Colonic mucosa (tissue), 4 donors: Measurements from ENCODE around the gene PROM2. TPM values are rescaled to one million over a fixed set of nuclear protein-coding genes. Genes with fewer than 3 reads are reported as not detected.

Source experiments
- DNase-seq: peaks from one replicate; pipeline ENCODE4 v3.0.0-alpha.2; 2020
- H3K27ac ChIP-seq: fragments of 200-600 bp; one replicate; pipeline ENCODE4 v1.8.0; 2021
- H3K27me3 ChIP-seq: fragments of 200-600 bp; one replicate; pipeline ENCODE4 v1.8.0; 2021
- H3K36me3 ChIP-seq: fragments of 200-600 bp; one replicate; pipeline ENCODE4 v1.8.0; 2021
- H3K4me1 ChIP-seq: fragments of 200-600 bp; one replicate; pipeline ENCODE4 v1.8.0; 2021; ENCODE audit warnings: mild to moderate bottlenecking
- H3K4me3 ChIP-seq: fragments of 200-600 bp; one replicate; pipeline ENCODE4 v1.8.0; 2021
- H3K9ac ChIP-seq, 2 donors: one replicate each; pipeline ENCODE4 v1.7.0; 2013; ENCODE audit warnings: control low read depth in 2 of 2, low read depth in 2 of 2, low read length in 2 of 2
- H3K9me3 ChIP-seq: fragments of 200-600 bp; one replicate; pipeline ENCODE4 v1.8.0; 2021
- CTCF ChIP-seq: fragments of 200-600 bp; IDR thresholded peaks from one replicate; pipeline ENCODE4 v1.8.0; 2022; ENCODE audit warnings: antibody characterized with exemption, mild to moderate bottlenecking
- intact Hi-C: fragments of 100-400 bp; cut with DNase I; formaldehyde crosslinking; loops from one replicate; pipeline ENCODE4 v1.14.1; 2022
- total RNA-seq, 2 donors: library from RNA; stranded (reverse); fragmentation: NEBNext Ultra II Directional in 1 of 2; extraction: Animal tissue kit (Norgen Biotek cat#: 25700) in 1 of 2; gene quantifications; one replicate each; pipeline ENCODE4 v1.2.1, GENCODE V29; 2021
- donor health status: healthy.
- donor health status: DM: no; HTN: no; CAD: no.
- donor health status: DM: no; HTN: no; CAD: no.

Gene PROM2
- total RNA-seq, 2 donors from 2014 or later: 27.4 to 63.4 TPM

DNA sequence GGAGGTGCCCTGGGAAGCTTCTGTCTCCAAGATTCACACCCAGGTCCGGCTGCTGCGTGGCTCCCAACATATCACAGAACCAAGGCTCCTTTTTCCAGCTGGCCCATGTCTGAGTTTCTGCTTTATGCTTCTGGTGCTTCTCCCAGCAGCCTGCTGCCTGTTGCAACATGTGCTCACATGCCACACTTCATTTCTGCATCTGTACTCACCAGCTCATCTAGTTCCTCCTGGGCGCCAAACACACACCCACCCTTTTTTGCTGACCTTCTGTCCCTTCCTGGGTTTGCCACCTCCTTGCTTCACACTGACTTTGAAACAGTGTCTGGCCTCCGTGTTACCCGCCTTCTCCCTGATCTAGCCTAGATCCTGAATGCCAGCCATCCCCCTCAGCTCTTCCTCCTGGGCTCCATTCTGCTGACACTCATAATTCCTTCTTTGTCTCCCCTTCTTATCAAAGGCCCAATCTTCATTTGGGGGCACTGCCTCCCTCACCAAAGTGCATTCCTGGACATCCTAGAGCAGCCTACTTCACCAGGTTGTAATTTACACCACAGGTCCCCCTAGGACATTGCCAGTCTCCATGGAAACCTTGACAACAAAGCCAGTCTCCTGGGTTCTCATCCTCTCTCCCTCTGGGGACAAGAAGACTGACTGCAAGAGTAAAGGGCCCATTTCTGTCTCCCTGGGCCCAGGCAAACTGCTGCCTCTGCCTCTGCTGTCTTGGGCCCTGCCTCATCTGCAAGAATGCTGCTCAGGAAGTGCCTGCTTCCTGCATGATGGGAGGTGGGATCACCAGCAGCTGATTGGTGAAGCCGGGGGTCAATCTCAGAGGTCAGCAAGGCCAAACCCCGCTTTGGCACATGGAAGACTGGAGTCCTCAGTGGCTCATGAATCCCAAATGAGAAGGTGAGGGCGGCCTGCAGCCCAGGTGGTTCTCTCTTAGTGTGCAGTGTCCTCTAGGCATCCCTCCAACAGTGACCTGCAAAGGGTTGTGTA lies 13.9 kb upstream of the PROM2 start:
- H3K9ac ChIP-seq: no peak overlapping the region
- no peaks in the 10 kb centered on the region for H3K27me3 ChIP-seq
- no peak for DNase-seq
- H3K36me3 ChIP-seq: no peaks in the 10 kb centered on the region
- TF ChIP-seq CTCF: no peak
- H3K9me3 ChIP-seq: no peaks in the 10 kb centered on the region
- no peaks in the 10 kb centered on the region for H3K4me1 ChIP-seq
- H3K27ac ChIP-seq: no peak overlapping the region
- intact Hi-C loops: no loop called here
- no peak overlapping the region for H3K4me3 ChIP-seq

DNA sequence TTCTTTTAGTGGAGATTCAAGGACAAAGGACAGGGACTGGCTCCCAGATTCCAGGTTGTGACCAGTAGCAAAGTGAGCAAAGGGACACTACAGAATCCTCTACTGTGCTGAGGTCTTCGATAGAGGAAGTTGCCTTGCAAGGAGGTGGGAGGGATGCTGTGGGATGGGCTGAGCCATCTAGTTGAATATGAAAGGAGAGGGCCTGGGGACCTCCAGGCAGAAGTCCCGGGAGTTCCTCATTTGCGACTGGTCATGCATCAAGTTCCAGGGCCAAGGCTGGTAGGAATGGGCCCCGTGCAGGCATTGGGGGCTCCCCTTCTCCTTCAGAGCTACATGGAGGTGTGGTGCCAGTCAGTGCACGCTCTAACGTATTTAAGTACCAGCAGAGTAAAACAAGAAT lies 12.6 kb upstream of the PROM2 start:
- Histone ChIP-seq H3K9ac (no peak overlapping the region), H3K27ac (no peak overlapping the region), H3K9me3 (no peaks in the 10 kb centered on the region), H3K4me1 (no peaks in the 10 kb centered on the region), H3K36me3 (no peaks in the 10 kb centered on the region), H3K27me3 (no peaks in the 10 kb centered on the region), H3K4me3 (no peak overlapping the region)
- DNase-seq: no peak
- intact Hi-C loops: no loop called here
- TF ChIP-seq CTCF: no peak

- Histone ChIP-seq H3K4me1 (no peaks in the 10 kb centered on the region), H3K36me3 (no peaks in the 10 kb centered on the region), H3K4me3 (no peak overlapping the region), H3K9ac (no peak overlapping the region), H3K27ac (no peak overlapping the region), H3K27me3 (no peaks in the 10 kb centered on the region), H3K9me3 (no peaks in the 10 kb centered on the region)
- TF ChIP-seq CTCF: no peak
- intact Hi-C loops: no loop called here
- DNase-seq: no peak
Observed at GRCh38 chr2:95262896-95263542, 11.2 kb upstream of the PROM2 start.

- no peaks in the 10 kb centered on the region for H3K9me3 ChIP-seq
- H3K4me1 ChIP-seq: no peaks in the 10 kb centered on the region
- intact Hi-C loops: no loop called here
- no peak overlapping the region for H3K9ac ChIP-seq
- no peak for TF ChIP-seq CTCF
- no peaks in the 10 kb centered on the region for H3K36me3 ChIP-seq
- no peaks in the 10 kb centered on the region for H3K27me3 ChIP-seq
- H3K27ac ChIP-seq: no peak overlapping the region
- no peak overlapping the region for H3K4me3 ChIP-seq
- no peak for DNase-seq
Observed at GRCh38 chr2:95264624-95265023, 9.6 kb upstream of the PROM2 start.

DNA sequence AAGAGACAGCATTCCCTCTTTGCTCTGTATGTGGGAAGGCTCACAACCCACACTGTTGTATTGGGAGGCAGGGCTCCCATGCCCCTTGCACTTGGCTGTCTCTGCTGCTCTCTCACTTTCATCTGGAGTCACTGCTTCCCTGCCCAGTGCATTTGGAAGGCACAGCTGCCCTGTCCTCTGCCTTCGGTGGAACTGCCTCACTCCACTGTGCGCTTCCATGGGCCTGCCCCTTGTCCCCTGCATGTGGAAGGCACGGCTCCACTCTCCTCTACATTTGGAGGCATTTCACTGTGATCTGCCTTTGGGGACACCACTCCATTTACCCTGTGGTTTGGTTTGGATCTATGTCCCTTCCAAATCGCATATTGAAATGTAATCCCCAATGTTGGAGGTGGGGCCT lies 9.1 kb upstream of the PROM2 start:
- no peak overlapping the region for H3K9ac ChIP-seq
- H3K36me3 ChIP-seq: no peaks in the 10 kb centered on the region
- H3K9me3 ChIP-seq: no peaks in the 10 kb centered on the region
- H3K27me3 ChIP-seq: no peaks in the 10 kb centered on the region
- H3K4me1 ChIP-seq: no peaks in the 10 kb centered on the region
- no peak overlapping the region for H3K27ac ChIP-seq
- no peak for TF ChIP-seq CTCF
- no peak for DNase-seq
- intact Hi-C loops: no loop called here
- H3K4me3 ChIP-seq: no peak overlapping the region
